ENCODE data around the gene CALD1.

GRCh38 chr7:134940729-134941128 lies 161.3 kb downstream of the CALD1 start:
- TF ChIP-seq GATA1 (IDR thresholded peaks at IDR 0.05; ENCODE audit: low read depth, low read length) (no peak), POLR2A (IDR thresholded peaks at IDR 0.05; ENCODE audit: low read length) (no peak)
